ENCODE results near the gene MAL.

DNA sequence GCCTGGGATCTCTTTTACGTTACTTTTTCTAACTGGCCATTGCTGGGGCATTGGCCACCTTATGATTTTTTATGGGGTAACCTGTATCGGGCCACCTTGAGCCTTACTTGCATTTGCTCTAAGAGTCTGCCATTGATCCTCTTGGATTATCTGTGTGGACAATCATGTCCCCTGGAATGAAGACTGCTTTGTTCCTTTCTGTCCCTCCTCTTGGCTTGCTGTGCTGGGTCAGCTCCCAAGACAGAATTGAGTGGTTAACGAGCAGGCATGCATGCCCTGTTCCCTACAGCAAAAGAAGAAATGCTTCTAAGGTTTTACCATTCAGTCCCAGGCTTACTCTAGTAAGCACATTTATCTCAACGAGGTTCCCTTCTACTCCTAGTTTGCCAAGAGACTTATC lies 46.3 kb downstream of the MAL start:
- no peak for TF ChIP-seq EZH2 (IDR thresholded peaks at IDR 0.05; ENCODE audit: borderline replicate concordance, low read length)
- TF ChIP-seq, protein P1, sequence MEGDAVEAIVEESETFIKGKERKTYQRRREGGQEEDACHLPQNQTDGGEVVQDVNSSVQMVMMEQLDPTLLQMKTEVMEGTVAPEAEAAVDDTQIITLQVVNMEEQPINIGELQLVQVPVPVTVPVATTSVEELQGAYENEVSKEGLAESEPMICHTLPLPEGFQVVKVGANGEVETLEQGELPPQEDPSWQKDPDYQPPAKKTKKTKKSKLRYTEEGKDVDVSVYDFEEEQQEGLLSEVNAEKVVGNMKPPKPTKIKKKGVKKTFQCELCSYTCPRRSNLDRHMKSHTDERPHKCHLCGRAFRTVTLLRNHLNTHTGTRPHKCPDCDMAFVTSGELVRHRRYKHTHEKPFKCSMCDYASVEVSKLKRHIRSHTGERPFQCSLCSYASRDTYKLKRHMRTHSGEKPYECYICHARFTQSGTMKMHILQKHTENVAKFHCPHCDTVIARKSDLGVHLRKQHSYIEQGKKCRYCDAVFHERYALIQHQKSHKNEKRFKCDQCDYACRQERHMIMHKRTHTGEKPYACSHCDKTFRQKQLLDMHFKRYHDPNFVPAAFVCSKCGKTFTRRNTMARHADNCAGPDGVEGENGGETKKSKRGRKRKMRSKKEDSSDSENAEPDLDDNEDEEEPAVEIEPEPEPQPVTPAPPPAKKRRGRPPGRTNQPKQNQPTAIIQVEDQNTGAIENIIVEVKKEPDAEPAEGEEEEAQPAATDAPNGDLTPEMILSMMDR (IDR thresholded peaks at IDR 0.05; ENCODE audit: low read length), result no peak

All from OCI-LY1 (cell line).